Activated naive CD4-positive, alpha-beta T cell treated with anti-CD3 and anti-CD28 coated beads, Interleukin-2, amount 50 U/mL, for 72 hours (primary cell): ENCODE measurements around the gene CCNJ. TPM values are rescaled to one million over a fixed set of nuclear protein-coding genes. Genes with fewer than 3 reads are reported as not detected.
"Not testable (repeated sequence)": the region's sequence is repeated elsewhere in the genome, so short reads cannot be mapped to it uniquely, and the experiment has no call there.

ENCODE experiments used
- ATAC-seq, 2 donors: fragments of 150-1000 bp; cut with Tn5 transposase; 2 replicates each; pipeline ENCODE4 v1.10.0; 2021; ENCODE audit warnings: mild to moderate bottlenecking in 2 of 2, moderate library complexity in 2 of 2
- DNase-seq, 2 donors: peaks; one replicate each; pipeline ENCODE4 v3.0.0; 2021 to 2022; ENCODE audit warnings: low spot score in 2 of 2
- H3K27ac Mint-ChIP-seq, 2 donors: one replicate each; pipeline ENCODE4 v1.8.0; 2022; ENCODE audit warnings: mild to moderate bottlenecking in 2 of 2, mixed read lengths in 2 of 2
- H3K36me3 Mint-ChIP-seq, 2 donors: one replicate each; pipeline ENCODE4 v1.8.0; 2022; ENCODE audit warnings: mixed read lengths in 2 of 2
- H3K9me3 Mint-ChIP-seq, 2 donors: one replicate each; pipeline ENCODE4 v1.8.0; 2022; ENCODE audit warnings: mixed read lengths in 2 of 2
- total RNA-seq, 2 donors: library from RNA; stranded (reverse); gene quantifications; one replicate each; pipeline ENCODE4 v1.2.3, GENCODE V29; 2022

Gene CCNJ
- total RNA-seq, 2 donors from 2014 or later, result 3.9 to 5.5 TPM

- DNase-seq (no peak), ATAC-seq (no peak)
- peaks cover 25 to 46% of the 10 kb centered on the region in 2 donors for H3K36me3 Mint-ChIP-seq
- peaks cover 3 to 4% of the 10 kb centered on the region in 2 donors for H3K9me3 Mint-ChIP-seq
- H3K27ac Mint-ChIP-seq, result no peak overlapping the region
Observed at GRCh38 chr10:96046546-96046945, 3.2 kb downstream of the CCNJ start.

- DNase-seq, result no peak
Observed at GRCh38 chr10:96047004-96047649, 3.7 kb downstream of the CCNJ start.

DNA sequence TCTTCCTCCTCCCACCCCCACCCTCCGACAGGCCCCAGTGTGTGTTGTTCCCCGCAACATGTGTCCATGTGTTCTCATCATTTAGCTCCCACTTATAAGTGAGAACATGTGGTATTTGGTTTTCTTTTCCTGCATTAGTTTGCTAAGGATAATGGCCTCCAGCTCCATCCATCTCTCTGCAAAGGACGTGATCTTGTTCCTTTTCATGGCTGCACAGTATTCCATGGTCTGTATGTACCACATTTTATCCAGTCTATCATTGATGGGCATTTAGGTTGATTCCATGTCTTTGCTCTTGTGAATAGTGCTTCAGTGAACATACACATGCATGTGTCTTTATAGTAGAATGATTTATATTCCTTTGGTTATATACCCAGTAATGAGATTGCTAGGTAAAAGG is 4.5 kb downstream of the CCNJ start:
- not testable (repeated sequence) for H3K27ac Mint-ChIP-seq, H3K9me3 Mint-ChIP-seq, ATAC-seq, DNase-seq
- peaks cover 27 to 54% of the 10 kb centered on the region in 2 donors for H3K36me3 Mint-ChIP-seq

More at GRCh38 chr10:96047004-96047649, 3.7 kb downstream of the CCNJ start:
- no peak for ATAC-seq
- Mint-ChIP-seq H3K36me3 (peaks cover 31 to 52% of the 10 kb centered on the region in 2 donors), H3K27ac (no peak overlapping the region), H3K9me3 (peaks cover 3 to 4% of the 10 kb centered on the region in 2 donors)

DNA sequence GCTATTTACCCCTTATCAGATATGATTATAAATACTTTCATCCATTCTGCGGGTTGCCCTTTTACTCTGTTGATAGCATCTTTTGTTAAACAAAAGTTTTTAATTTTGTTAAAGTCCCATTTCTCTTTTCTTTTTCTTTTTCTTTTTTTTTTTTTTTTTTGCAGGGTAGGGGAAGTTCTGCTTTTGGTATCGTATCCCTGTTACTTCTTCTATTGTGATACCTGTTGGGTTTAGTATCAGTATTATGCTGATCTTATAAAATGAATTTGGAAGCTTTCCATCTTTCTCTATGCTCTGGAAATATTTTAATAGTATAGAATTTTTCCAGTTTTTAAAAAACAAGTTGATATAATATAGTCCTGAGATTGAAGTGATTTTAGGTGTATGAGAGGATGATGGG is 6.0 kb downstream of the CCNJ start:
- DNase-seq (no peak), ATAC-seq (no peak)
- Mint-ChIP-seq H3K9me3 (no peaks in the 10 kb centered on the region), H3K27ac (no peak overlapping the region), H3K36me3 (peaks cover 27 to 61% of the 10 kb centered on the region in 2 donors)

- ATAC-seq, result no peak
- Mint-ChIP-seq H3K36me3 (peaks cover 20 to 54% of the 10 kb centered on the region in 2 donors), H3K9me3 (no peaks in the 10 kb centered on the region), H3K27ac (no peak overlapping the region)
- DNase-seq, result no peak
Observed at GRCh38 chr10:96053985-96054384, 10.6 kb downstream of the CCNJ start.

- H3K36me3 Mint-ChIP-seq, result peaks cover 22 to 53% of the 10 kb centered on the region in 2 donors
- no peaks in the 10 kb centered on the region for H3K9me3 Mint-ChIP-seq
- no peak overlapping the region for H3K27ac Mint-ChIP-seq
- ATAC-seq, result no peak
- no peak for DNase-seq
Observed at GRCh38 chr10:96056787-96057186, 13.4 kb downstream of the CCNJ start.

DNA sequence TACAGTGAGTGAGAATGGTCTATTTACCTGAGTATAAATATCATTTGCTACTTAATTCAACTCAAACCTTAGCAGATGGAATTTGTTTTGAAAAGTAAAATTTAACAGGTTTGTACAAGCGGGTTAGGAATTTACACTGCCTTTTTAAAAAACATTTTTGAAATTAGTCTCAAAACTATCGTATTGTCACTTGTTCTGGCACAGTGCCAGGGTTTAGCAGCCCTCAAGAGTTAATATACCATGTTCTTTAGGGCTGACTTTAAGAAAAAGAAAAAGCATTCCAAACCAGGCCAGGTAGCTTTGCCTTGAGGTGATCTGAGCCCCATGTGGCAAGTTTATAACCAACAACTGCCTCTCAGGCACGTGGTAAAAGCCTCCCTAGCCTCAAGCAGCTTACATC is 17.8 kb downstream of the CCNJ start:
- H3K27ac Mint-ChIP-seq, result no peak overlapping the region
- ATAC-seq (no peak), DNase-seq (no peak)
- H3K36me3 Mint-ChIP-seq, result peaks cover 18 to 51% of the 10 kb centered on the region in 2 donors
- peaks cover 0 to 4% of the 10 kb centered on the region in 2 donors for H3K9me3 Mint-ChIP-seq

- no peak overlapping the region for H3K27ac Mint-ChIP-seq
- H3K36me3 Mint-ChIP-seq, result peaks cover 0 to 11% of the 10 kb centered on the region in 2 donors
- no peak for ATAC-seq
- H3K9me3 Mint-ChIP-seq, result peaks cover 0 to 6% of the 10 kb centered on the region in 2 donors
- DNase-seq, result no peak
Observed at GRCh38 chr10:96072674-96073073, 29.3 kb downstream of the CCNJ start.

DNA sequence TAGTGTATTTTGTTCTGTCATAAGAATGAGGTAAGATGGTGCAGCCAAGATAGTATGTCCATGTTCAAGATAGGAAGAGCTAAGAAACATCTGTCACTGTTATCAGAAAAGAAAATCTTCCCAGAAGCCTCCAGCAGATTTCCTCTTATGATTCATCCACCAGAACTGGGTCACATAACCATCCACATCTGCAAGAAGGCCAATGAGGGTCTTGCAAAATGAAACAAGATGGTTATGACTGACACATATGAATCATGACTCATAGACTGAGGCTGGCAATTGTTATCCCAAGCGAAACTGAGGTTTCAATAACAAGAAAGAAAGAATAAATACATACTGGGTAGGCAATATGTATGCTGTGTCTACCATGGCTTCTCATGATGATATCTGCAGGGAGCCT is 30.3 kb downstream of the CCNJ start:
- peak in 1 of 2 donors; percentile 11 for DNase-seq
- peak; percentile 93 to 99 for ATAC-seq
- Mint-ChIP-seq H3K9me3 (peaks cover 0 to 6% of the 10 kb centered on the region in 2 donors), H3K27ac (peak overlapping the region; percentile 4 to 10), H3K36me3 (peaks cover 3 to 11% of the 10 kb centered on the region in 2 donors)

DNA sequence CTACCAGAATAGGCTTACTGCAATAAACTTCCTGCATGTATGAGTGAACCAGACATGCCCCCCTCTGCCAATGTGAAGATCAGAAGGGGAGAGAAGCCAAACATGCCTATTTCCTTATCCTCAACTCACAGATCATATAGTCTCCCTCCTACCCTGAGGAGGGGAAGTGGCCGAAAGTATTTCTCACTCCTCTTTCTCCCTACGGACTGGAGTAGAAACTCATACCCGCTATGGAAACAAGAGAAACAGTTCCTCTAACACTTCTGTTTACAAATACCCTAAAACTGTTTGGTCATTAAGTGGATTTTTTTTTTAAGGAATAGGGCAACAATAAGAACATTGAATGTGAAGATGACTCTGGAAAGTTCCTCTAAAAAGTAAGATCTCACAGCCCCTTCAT is 31.4 kb downstream of the CCNJ start:
- Mint-ChIP-seq H3K36me3 (peaks cover 6 to 11% of the 10 kb centered on the region in 2 donors), H3K27ac (no peak overlapping the region), H3K9me3 (peaks cover 0 to 6% of the 10 kb centered on the region in 2 donors)
- DNase-seq, result no peak
- no peak for ATAC-seq

GRCh38 chr10:96075977-96076376 is 32.6 kb downstream of the CCNJ start:
- DNase-seq (no peak), ATAC-seq (no peak)
- Mint-ChIP-seq H3K36me3 (peaks cover 14 to 20% of the 10 kb centered on the region in 2 donors), H3K9me3 (peaks cover 0 to 6% of the 10 kb centered on the region in 2 donors), H3K27ac (no peak overlapping the region)

DNA sequence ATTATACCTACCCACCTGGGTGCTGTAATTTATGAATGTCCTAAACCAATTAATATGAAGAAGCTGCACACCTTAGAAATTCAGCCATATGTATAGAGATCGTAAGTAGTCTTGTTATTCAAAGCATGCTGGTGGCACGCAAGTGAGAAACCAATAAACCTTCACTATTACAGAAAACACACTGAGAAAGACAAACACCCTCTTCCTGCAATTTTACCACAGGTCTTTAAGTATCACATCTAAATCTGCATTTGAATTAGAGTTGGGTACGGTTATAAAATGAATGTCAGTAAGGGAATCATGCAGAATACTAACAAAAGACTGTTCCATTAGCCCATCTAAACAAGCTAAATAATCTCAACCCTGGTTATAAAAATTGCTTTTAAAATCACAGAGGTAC is 33.8 kb downstream of the CCNJ start:
- H3K9me3 Mint-ChIP-seq, result peaks cover 0 to 6% of the 10 kb centered on the region in 2 donors
- no peak overlapping the region for H3K27ac Mint-ChIP-seq
- ATAC-seq, result no peak
- no peak for DNase-seq
- H3K36me3 Mint-ChIP-seq, result peaks cover 17 to 20% of the 10 kb centered on the region in 2 donors

DNA sequence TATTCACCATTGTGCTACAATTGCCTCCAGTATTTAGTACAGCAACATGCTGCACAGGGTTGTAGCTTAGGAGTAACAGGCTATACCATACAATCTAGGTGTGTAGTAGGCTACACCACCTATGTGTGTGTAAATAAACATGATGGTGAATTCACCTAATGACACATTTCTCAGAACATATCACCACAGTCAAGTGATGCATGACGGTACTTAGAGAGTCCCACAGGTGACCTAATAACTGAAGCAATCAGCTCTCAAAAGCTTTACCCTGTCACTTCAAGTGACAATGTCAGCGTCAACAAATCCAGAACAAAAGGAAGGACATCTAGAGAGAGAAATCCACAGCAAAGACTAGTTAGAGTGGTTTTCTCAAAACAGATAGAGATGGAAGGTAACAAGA is 38.8 kb downstream of the CCNJ start:
- no peak overlapping the region for H3K27ac Mint-ChIP-seq
- no peak for DNase-seq
- ATAC-seq, result peak in 1 of 2 donors; percentile 43
- peaks cover 9 to 24% of the 10 kb centered on the region in 2 donors for H3K36me3 Mint-ChIP-seq
- no peaks in the 10 kb centered on the region for H3K9me3 Mint-ChIP-seq

DNA sequence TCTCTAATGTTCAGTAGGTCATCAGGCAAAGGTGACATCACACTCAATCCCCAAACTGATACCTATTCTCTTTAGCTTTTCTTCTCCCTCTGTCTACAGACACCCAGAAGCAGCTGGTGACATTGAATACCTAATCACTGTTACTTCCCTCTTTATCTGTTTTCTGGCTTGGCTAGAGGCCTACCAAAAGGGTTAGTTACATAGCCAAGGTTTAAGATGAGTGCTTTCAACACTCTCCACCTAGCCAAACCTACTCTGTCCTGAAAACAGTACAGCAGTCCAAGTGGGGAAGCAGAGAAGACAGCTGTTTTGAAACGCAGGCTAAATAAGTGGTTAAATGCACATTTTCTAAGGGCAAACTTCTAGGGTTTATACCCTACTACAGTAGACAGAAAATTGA is 39.4 kb downstream of the CCNJ start:
- DNase-seq, result no peak
- ATAC-seq, result no peak
- H3K27ac Mint-ChIP-seq, result no peak overlapping the region
- peaks cover 9 to 24% of the 10 kb centered on the region in 2 donors for H3K36me3 Mint-ChIP-seq
- no peaks in the 10 kb centered on the region for H3K9me3 Mint-ChIP-seq

GRCh38 chr10:96089116-96089515 is 45.7 kb downstream of the CCNJ start:
- Mint-ChIP-seq H3K9me3 (peaks cover 0 to 3% of the 10 kb centered on the region in 2 donors), H3K27ac (peak overlapping the region in 1 of 2 donors; percentile 98), H3K36me3 (peaks cover 4 to 31% of the 10 kb centered on the region in 2 donors)
- ATAC-seq, result no peak
- DNase-seq, result no peak

DNA sequence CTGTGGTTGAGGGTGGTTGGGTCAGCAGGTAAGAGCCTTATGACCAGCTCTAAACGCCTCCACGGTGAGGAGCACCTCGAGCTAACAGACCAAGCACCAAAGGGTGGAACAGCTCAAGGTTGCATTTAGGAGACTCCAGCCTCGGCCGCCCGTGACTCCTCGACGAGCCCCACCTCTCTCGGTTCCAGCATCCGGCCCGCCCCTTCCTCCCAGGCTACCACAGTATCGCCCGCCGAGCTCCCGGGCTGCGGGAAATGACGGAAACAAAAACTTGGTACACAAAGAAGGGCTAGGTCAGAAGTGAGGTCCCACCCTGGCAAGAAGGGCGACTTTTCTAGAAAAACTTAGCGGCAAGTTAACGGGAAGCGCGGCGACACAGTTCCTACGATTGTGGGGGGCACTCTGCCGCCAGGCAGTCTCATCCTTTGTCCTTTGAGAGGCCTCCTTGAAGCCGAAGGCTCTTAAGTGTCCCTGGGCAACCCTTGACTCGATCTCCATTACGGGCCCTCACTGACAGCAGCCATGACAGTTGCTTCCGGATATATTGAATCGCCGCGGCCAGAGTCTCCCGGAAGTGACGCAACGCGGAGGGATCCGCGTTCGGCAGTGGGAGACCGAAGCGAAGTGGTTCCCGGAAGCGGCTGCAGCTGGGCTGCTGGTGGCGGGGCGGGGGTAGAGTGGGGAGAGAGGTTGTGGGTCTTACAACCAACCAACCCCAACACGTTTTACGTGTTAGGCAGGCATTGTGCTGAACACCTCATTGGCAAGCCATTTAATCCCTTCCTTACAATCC is 46.5 kb downstream of the CCNJ start:
- H3K27ac Mint-ChIP-seq, result peak overlapping the region; percentile 97 to 98
- peak; percentile 88 to 94 for DNase-seq
- H3K9me3 Mint-ChIP-seq, result peaks cover 0 to 3% of the 10 kb centered on the region in 2 donors
- peak; percentile 93 for ATAC-seq
- peaks cover 4 to 31% of the 10 kb centered on the region in 2 donors for H3K36me3 Mint-ChIP-seq

GRCh38 chr10:96090463-96090800 is 47.0 kb downstream of the CCNJ start:
- H3K9me3 Mint-ChIP-seq, result peaks cover 0 to 3% of the 10 kb centered on the region in 2 donors
- ATAC-seq (no peak), DNase-seq (peak in 1 of 2 donors; percentile 17)
- peak overlapping the region; percentile 97 to 98 for H3K27ac Mint-ChIP-seq
- H3K36me3 Mint-ChIP-seq, result peaks cover 4 to 31% of the 10 kb centered on the region in 2 donors
